GM18867 (cell line): ENCODE results near the gene TP53TG3B.
"Not testable (repeated sequence)": the region's sequence is repeated elsewhere in the genome, so short reads cannot be mapped to it uniquely, and the experiment has no call there.

Source experiments
- ATAC-seq: cut with Tn5 transposase; IDR thresholded peaks from one replicate; pipeline ENCODE4 v1.9.1; 2021; ENCODE audit warnings: mild to moderate bottlenecking, moderate library complexity; ENCODE audit not compliant: unreplicated experiment

Gene TP53TG3B, protein sequence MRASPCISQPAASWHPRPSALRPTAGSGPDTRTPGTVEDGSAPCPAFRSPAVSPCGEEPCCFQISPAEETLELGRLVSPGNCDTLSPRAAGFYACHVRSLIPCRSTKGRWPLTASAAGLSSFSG

DNA sequence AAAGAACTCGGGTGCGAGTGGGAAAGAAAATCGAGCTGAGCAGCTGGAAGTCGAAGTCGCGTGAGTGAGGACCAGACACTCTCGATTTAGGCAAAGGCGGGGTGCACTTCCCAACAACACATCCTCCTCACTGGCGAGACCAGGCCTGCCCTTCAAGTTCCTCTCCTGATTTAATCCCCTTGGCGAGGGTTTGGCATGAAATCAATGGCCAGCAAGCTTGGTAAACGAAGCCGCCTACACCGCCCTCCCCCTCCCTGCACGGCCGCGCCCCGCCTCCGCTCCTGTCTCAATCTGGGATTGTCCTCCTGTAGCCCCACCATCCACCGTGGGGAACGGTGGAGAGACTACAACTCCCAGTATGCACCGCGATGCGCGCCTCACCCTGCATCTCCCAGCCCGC, at the start of gene TP53TG3B:
Gene TP53TG3B (plus strand): TSS at position 301 of the 400 bp plus-strand sequence. CDS start 68 bp downstream, at position 369.
- not testable (repeated sequence) for ATAC-seq

DNA sequence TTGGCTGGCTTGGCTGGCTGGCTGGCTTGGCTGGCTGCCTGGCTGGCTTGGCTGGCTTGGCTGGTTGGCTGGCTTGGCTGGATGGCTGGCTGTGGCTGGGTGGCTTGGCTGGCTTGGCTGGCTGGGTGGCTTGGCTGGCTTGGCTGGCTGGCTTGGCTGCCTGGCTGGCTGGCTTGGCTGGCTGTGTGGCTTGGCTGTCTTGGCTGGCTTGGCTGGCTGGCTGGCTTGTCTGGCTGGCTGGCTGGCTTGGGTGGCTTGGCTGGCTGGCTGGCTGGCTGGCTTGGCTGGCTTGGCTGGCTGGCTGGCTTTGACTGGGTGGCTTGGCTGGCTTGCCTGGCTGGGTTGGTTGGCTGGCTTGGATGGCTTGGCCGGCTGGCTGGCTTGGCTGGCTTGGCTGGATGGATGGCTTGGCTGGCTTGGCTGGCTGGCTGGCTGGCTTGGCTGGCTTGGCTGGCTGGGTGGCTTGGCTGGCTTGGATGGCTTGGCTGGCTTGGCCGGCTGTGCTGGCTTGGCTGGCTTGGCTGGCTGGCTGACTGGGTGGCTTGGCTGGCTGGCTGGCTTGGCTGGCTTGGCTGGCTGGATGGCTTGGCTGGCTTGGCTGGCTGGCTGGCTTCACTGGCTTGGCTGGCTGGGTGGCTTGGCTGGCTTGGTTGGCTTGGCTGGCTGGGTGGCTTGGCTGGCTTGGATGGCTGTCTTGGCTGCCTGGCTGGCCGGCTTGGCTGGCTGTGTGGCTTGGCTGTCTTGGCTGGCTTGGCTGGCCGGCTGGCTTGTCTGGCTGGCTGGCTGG, 24.2 kb upstream of the TP53TG3B start:
- ATAC-seq: not testable (repeated sequence)

DNA sequence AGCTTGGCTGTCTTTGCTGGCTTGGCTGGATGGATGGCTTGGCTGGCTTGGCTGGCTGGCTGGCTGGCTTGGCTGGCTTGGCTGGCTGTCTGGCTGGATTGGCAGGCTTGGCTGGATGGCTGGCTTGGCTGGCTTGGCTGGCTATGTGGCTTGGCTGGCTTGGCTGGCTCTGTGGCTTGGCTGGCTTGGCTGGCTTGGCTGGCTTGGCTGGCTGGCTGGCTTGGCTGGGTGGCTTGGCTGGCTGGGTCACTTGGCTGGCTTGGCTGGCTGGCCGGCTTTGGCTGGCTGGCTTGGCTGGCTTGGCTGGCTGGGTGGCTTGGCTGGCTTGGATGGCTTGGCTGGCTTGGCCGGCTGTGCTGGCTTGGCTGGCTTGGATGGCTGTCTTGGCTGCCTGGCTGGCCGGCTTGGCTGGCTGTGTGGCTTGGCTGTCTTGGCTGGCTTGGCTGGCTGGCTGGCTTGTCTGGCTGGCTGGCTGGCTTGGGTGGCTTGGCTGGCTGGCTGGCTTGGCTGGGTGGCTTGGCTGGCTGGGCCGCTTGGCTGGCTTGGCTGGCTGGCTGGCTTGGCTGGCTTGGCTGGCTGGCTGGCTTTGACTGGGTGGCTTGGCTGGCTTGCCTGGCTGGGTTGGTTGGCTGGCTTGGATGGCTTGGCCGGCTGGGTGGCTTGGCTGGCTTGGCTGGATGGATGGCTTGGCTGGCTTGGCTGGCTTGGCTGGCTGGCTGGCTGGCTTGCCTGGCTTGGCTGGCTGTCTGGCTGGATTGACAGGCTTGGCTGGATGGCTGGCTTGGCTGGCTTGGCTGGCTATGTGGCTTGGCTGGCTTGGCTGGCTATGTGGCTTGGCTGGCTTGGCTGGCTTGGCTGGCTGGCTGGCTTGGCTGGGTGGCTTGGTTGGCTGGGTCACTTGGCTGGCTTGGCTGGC, 22.8 kb upstream of the TP53TG3B start:
- ATAC-seq: not testable (repeated sequence)

DNA sequence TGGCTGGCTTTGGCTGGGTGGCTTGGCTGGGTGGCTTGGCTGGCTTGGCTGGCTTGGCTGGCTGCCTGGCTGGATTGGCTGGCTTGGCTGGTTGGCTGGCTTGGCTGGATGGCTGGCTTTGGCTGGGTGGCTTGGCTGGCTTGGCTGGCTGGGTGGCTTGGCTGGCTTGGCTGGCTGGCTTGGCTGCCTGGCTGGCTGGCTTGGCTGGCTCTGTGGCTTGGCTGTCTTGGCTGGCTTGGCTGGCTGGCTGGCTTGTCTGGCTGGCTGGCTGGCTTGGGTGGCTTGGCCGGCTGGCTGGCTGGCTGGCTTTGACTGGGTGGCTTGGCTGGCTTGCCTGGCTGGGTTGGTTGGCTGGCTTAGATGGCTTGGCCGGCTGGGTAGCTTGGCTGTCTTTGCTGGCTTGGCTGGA, 22.1 kb upstream of the TP53TG3B start:
- ATAC-seq: not testable (repeated sequence)

DNA sequence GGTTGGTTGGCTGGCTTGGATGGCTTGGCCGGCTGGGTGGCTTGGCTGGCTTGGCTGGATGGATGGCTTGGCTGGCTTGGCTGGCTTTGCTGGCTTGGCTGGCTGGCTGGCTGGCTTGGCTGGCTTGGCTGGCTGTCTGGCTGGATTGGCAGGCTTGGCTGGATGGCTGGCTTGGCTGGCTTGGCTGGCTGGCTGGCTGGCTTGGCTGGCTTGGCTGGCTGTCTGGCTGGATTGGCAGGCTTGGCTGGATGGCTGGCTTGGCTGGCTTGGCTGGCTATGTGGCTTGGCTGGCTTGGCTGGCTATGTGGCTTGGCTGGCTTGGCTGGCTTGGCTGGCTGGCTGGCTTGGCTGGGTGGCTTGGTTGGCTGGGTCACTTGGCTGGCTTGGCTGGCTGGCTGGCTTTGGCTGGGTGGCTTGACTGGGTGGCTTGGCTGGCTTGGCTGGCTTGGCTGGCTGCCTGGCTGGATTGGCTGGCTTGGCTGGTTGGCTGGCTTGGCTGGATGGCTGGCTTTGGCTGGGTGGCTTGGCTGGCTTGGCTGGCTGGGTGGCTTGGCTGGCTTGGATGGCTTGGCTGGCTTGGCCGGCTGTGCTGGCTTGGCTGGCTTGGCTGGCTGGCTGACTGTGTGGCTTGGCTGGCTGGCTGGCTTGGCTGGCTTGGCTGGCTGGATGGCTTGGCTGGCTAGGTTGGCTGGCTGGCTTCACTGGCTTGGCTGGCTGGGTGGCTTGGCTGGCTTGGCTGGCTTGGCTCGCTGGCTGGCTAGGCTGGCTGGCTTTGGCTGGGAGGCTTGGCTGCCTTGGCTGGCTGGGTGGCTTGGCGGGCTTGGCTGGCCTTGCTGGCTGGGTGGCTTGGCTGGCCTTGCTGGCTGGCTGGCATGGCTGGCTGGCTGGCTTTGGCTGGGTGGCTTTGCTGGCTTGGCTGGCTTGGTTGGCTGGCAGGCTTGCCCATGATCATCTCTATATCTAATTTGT, 21.3 kb upstream of the TP53TG3B start:
- not testable (repeated sequence) for ATAC-seq
